GM19025 (cell line): ENCODE results near the gene RIT2.

Source experiments
- ATAC-seq: cut with Tn5 transposase; IDR thresholded peaks from one replicate; pipeline ENCODE4 v1.9.1; 2021; ENCODE audit warnings: mild to moderate bottlenecking, low read depth, moderate library complexity; ENCODE audit not compliant: unreplicated experiment

The RIT2 gene

DNA sequence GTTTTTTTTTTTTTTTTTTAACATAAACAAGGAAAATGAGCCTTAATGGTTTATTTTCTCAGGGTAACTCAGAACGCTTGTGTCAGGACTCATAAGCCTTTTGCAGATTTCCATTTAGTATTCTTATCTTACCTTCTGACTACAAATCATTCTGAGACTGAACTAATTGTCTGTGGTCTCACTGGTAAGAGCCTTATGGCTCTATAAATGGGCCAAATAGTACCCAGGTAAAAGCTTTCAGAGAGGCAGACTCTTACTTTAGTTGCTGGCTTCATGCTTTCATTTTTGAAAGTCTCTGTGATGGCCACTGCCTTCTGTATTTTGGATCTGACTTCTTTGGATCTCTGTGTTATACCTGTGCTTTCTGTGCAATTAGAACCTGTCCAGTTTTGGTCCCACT, 403.4 kb downstream of the RIT2 start:
- ATAC-seq, result no peak

DNA sequence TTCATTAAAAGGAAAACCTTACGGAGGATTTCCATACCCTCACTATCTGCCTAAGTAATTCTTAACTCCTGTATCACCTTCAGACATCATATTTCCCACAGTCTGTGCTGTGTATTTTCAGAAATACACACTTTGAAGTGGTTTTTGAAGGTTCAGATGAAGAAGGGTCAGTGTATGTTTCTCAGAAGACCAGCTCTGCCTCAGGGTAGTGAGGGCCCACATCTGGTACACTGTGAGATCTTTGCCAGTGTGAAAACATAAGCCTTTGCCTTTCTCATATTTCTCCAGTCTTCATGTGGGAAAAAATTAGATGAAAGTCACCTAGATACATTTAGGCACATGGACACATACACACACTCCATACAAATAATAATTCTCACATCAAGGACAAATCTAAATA, 408.4 kb downstream of the RIT2 start:
- no peak for ATAC-seq

DNA sequence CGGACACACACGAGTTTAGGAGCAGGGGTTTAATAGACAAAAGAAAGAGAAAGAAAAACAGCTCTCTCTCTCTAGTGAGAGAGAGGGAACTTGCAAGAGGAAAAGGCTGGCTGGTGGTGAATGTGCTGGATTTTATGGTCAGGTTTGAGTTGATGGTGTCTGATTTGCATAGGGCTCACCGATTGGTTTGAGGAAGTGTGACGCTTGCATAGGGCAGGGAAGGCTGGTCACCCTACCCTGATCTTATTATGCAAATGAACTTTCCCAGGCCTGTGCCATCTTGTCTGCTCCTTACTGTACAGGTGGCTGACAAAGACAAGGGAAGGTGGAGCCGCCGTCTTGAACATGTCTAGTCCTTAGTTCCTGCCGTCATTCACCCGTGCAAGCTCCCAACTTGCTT, 408.9 kb downstream of the RIT2 start:
- ATAC-seq, result no peak

DNA sequence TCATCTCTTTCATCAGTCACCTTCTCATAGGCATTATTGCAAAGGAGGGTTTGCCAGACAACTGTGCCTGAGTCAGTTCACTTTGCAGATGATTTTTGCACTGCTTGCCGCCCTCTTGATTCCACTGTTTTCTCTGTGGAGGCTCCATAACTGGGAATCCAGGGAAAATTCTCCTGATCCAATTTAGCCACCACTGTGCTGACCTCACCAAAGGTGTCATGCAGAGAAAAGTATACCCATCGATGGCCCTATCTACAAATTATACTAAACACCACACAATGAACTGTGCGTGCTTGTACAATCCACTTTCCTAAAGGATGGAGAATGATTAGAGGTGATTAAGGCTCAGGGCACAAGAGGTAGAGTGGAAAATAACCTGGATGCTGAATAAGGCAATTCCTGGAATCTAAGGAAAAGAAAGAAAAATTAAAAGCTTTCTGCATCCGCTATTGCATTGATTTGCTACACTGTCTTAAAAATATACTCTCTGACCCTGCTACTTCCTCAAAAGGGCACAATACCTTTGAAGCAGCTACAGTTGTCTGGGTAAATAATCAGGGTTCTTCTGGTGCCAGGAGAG, 409.4 kb downstream of the RIT2 start:
- ATAC-seq, result no peak
